Measurements from ENCODE around the gene RGP1.
A peak's percentile ranks its signal among the peaks of the same experiment; 100 is the strongest.

Gene RGP1

GRCh38 chr9:35737143-35737542, 11.9 kb upstream of the RGP1 start:
- no peak overlapping the region for H3K27ac ChIP-seq (ENCODE audit: extremely low read depth, low read depth, low read length)
- TF ChIP-seq ZNF600 (tag by site-specific recombination; IDR thresholded peaks at IDR 0.05), result 0 out of 2 replicates have a peak, but pooled peaks have one; percentile 13
- no peak for TF ChIP-seq ZSCAN16 (tag by site-specific recombination; IDR thresholded peaks at IDR 0.05)
- POLR2A ChIA-PET, result interaction anchor here (0.8 to 5.3 kb wide), 2 partner anchors 9 to 10 kb away, joined by 4 to 57 read pairs; partner anchors contain the start of genes GBA2 and RGP1
- peaks cover 8% of the 10 kb centered on the region for H3K4me1 ChIP-seq (ENCODE audit: control insufficient read depth, insufficient read depth, low read length)
- CTCF ChIA-PET, result interaction anchor here (0.8 to 4.6 kb wide), 8 partner anchors 8 to 91 kb away, joined by 3 to 22 read pairs (median 4); no protein-coding TSS in a partner anchor
- peaks cover 22 to 87% of the 10 kb centered on the region in 2 experiments; a peak in 2 of 3 replicates for H3K36me3 ChIP-seq (ENCODE audit: control insufficient read depth in 2 of 2, insufficient read depth in 1 of 2, low read length in 2 of 2)
- no peak overlapping the region for H3K4me3 ChIP-seq (ENCODE audit: low read depth, low read length)
- H3K9me3 ChIP-seq (ENCODE audit: control insufficient read depth, insufficient read depth, low read depth, low read length), result no peaks in the 10 kb centered on the region

DNA sequence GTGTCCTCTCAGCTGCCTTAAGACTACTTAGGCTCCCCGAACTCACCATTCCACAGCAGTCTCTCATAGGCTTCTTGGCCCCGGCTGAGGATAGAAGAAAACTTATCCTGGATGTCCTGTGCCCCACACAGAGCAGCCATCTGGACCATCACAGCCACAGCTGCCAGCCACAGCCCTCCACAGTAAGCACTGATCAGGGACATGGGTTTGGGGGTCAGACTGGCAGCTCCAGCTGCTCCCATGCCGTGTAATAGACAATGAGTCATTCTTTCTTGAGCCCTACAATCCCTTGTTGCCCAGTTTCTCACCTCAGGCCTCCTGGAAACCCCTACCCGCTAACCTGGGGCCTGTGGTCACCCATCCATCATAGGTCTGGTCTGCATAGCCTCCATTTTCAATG, 10.9 kb upstream of the RGP1 start:
- TF ChIP-seq, protein P1, sequence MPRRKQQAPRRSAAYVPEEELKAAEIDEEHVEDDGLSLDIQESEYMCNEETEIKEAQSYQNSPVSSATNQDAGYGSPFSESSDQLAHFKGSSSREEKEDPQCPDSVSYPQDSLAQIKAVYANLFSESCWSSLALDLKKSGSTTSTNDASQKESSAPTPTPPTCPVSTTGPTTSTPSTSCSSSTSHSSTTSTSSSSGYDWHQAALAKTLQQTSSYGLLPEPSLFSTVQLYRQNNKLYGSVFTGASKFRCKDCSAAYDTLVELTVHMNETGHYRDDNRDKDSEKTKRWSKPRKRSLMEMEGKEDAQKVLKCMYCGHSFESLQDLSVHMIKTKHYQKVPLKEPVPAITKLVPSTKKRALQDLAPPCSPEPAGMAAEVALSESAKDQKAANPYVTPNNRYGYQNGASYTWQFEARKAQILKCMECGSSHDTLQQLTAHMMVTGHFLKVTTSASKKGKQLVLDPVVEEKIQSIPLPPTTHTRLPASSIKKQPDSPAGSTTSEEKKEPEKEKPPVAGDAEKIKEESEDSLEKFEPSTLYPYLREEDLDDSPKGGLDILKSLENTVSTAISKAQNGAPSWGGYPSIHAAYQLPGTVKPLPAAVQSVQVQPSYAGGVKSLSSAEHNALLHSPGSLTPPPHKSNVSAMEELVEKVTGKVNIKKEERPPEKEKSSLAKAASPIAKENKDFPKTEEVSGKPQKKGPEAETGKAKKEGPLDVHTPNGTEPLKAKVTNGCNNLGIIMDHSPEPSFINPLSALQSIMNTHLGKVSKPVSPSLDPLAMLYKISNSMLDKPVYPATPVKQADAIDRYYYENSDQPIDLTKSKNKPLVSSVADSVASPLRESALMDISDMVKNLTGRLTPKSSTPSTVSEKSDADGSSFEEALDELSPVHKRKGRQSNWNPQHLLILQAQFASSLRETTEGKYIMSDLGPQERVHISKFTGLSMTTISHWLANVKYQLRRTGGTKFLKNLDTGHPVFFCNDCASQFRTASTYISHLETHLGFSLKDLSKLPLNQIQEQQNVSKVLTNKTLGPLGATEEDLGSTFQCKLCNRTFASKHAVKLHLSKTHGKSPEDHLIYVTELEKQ (tag by site-specific recombination; IDR thresholded peaks at IDR 0.05; ENCODE audit: borderline replicate concordance), result no peak
- TF ChIP-seq RBAK (tag by site-specific recombination; IDR thresholded peaks at IDR 0.05) (no peak), ZNF561 (tag by site-specific recombination; IDR thresholded peaks at IDR 0.05; ENCODE audit: borderline replicate concordance) (no peak), ZSCAN30 (tag by site-specific recombination; IDR thresholded peaks at IDR 0.05) (no peak), ZFP41 (tag by site-specific recombination; IDR thresholded peaks at IDR 0.05; ENCODE audit: borderline replicate concordance) (no peak), ZNF843 (tag by site-specific recombination; IDR thresholded peaks at IDR 0.05) (no peak), ZEB2 (tag by site-specific recombination; IDR thresholded peaks at IDR 0.05) (no peak)
- Histone ChIP-seq H3K36me3 (ENCODE audit: control insufficient read depth in 2 of 2, insufficient read depth in 1 of 2, low read length in 2 of 2) (peaks cover 22 to 97% of the 10 kb centered on the region in 2 experiments; a peak in 2 of 3 replicates), H3K4me3 (ENCODE audit: low read depth, low read length) (no peak overlapping the region), H3K9me3 (ENCODE audit: control insufficient read depth, insufficient read depth, low read depth, low read length) (no peaks in the 10 kb centered on the region), H3K27ac (ENCODE audit: extremely low read depth, low read depth, low read length) (no peak overlapping the region), H3K4me1 (ENCODE audit: control insufficient read depth, insufficient read depth, low read length) (peaks cover 8% of the 10 kb centered on the region)
- CTCF ChIA-PET, result interaction anchor here (0.9 to 4.6 kb wide), 6 partner anchors 9 to 92 kb away, joined by 3 to 22 read pairs (median 5); no protein-coding TSS in a partner anchor
- POLR2A ChIA-PET, result interaction anchor here (0.5 to 5.3 kb wide), 4 partner anchors 9 to 128 kb away, joined by 4 to 57 read pairs (median 4); partner anchors contain the start of genes GBA2 and RGP1

DNA sequence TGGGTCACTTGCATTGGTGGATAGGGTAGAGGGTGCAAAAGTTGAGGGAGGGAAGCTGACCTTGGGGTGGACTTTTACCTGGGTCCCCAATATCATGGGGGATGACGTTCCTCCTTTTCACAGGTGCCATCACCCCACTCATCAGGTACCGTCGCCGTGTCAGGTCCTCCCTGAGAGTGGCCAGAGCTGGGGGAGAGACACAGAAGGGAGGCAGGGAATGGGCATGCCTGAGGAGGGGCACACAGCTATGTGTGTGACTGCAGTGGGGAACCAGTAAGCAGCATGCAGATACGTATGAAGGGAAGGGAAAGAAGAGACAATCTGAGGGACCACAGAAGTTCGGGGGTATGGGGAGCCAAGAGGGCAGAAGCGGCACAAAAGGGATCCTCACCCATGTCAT, 10.2 kb upstream of the RGP1 start:
- peaks cover under 1% of the 10 kb centered on the region; the same call in 1 of the 2 replicates for H3K4me1 ChIP-seq (ENCODE audit: control insufficient read depth, insufficient read depth, low read length)
- H3K9me3 ChIP-seq (ENCODE audit: control insufficient read depth, insufficient read depth, low read depth, low read length), result no peaks in the 10 kb centered on the region
- CTCF ChIA-PET, result interaction anchor here (0.8 to 2.2 kb wide), 4 partner anchors 10 to 92 kb away, joined by 3 to 11 read pairs (median 6); no protein-coding TSS in a partner anchor
- no peak overlapping the region for H3K4me3 ChIP-seq (ENCODE audit: low read depth, low read length)
- H3K36me3 ChIP-seq (ENCODE audit: control insufficient read depth in 2 of 2, insufficient read depth in 1 of 2, low read length in 2 of 2), result peaks cover 22 to 100% of the 10 kb centered on the region in 2 experiments; a peak in 2 of 3 replicates
- H3K27ac ChIP-seq (ENCODE audit: extremely low read depth, low read depth, low read length), result no peak overlapping the region
- peak; percentile 73 for TF ChIP-seq ZNF10 (tag by site-specific recombination; IDR thresholded peaks at IDR 0.05)
- TF ChIP-seq, protein P2, sequence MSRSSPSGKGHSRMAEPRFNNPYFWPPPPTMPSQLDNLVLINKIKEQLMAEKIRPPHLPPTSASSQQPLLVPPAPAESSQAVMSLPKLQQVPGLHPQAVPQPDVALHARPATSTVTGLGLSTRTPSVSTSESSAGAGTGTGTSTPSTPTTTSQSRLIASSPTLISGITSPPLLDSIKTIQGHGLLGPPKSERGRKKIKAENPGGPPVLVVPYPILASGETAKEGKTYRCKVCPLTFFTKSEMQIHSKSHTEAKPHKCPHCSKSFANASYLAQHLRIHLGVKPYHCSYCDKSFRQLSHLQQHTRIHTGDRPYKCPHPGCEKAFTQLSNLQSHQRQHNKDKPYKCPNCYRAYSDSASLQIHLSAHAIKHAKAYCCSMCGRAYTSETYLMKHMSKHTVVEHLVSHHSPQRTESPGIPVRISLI (tag by site-specific recombination; IDR thresholded peaks at IDR 0.05), result no peak
- POLR2A ChIA-PET, result interaction anchor here (0.5 to 5.3 kb wide), 5 partner anchors 8 to 1249 kb away, joined by 3 to 57 read pairs (median 4); partner anchors contain the start of genes GBA2 and RGP1

- H3K36me3 ChIP-seq (ENCODE audit: control insufficient read depth in 2 of 2, insufficient read depth in 1 of 2, low read length in 2 of 2), result peaks cover 21 to 96% of the 10 kb centered on the region in 2 experiments; a peak in 2 of 3 replicates
- H3K4me1 ChIP-seq (ENCODE audit: control insufficient read depth, insufficient read depth, low read length), result no peaks in the 10 kb centered on the region
- no peak overlapping the region for H3K27ac ChIP-seq (ENCODE audit: extremely low read depth, low read depth, low read length)
- H3K9me3 ChIP-seq (ENCODE audit: control insufficient read depth, insufficient read depth, low read depth, low read length), result no peaks in the 10 kb centered on the region
- TF ChIP-seq ZSCAN5A (tag by site-specific recombination; IDR thresholded peaks at IDR 0.05), result no peak
- peak; percentile 84 for TF ChIP-seq PRDM10 (tag by site-specific recombination; IDR thresholded peaks at IDR 0.05)
- CTCF ChIA-PET, result interaction anchor here (0.7 to 2.0 kb wide), 3 partner anchors 8 to 44 kb away, joined by 3 to 11 read pairs (median 7); partner anchors contain the start of genes CREB3 and TLN1
- POLR2A ChIA-PET, result interaction anchor here (1.3 to 1.7 kb wide), 2 partner anchors 8 kb away, joined by 4 to 7 read pairs; partner anchors contain the start of genes CREB3, GBA2, RGP1 and TLN1
- no peak overlapping the region for H3K4me3 ChIP-seq (ENCODE audit: low read depth, low read length)
These were observed 8.8 kb upstream of the RGP1 start for GRCh38 chr9:35740243-35740642.

Data from HEK293 (cell line).